Upper lobe of left lung (tissue), 4 donors: ENCODE results near the gene THAP5.

ENCODE experiments used
- EP300 ChIP-seq, 4 donors: sonication (generic); formaldehyde crosslinking; IDR thresholded peaks; one replicate each; pipeline ENCODE4 v1.5.1; 2017; ENCODE audit warnings: antibody characterized with exemption in 4 of 4, control low read depth in 2 of 4
- POLR2A ChIP-seq, 4 donors: fragments of 450-650 bp; IDR thresholded peaks; one replicate each; pipeline ENCODE4 v1.5.1; 2016 to 2017; ENCODE audit warnings: antibody characterized with exemption in 4 of 4, mild to moderate bottlenecking in 2 of 4
- TF ChIP-seq, protein P1 (sequence below), 6 experiments: fragments of 450-650 bp in 4 of 6; fragments of 200-600 bp in 2 of 6; sonication (generic) in 2 of 6; IDR thresholded peaks; one replicate each; pipeline ENCODE4 v1.5.1; 2016 to 2019; ENCODE audit warnings: antibody characterized with exemption in 6 of 6

GRCh38 chr7:108526768-108527017 lies 42.8 kb downstream of the THAP5 start:
- TF ChIP-seq, protein P1, sequence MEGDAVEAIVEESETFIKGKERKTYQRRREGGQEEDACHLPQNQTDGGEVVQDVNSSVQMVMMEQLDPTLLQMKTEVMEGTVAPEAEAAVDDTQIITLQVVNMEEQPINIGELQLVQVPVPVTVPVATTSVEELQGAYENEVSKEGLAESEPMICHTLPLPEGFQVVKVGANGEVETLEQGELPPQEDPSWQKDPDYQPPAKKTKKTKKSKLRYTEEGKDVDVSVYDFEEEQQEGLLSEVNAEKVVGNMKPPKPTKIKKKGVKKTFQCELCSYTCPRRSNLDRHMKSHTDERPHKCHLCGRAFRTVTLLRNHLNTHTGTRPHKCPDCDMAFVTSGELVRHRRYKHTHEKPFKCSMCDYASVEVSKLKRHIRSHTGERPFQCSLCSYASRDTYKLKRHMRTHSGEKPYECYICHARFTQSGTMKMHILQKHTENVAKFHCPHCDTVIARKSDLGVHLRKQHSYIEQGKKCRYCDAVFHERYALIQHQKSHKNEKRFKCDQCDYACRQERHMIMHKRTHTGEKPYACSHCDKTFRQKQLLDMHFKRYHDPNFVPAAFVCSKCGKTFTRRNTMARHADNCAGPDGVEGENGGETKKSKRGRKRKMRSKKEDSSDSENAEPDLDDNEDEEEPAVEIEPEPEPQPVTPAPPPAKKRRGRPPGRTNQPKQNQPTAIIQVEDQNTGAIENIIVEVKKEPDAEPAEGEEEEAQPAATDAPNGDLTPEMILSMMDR (IDR thresholded peaks at IDR 0.05) = no peak
- TF ChIP-seq EP300 (IDR thresholded peaks at IDR 0.05) (no peak), POLR2A (IDR thresholded peaks at IDR 0.05) (no peak)
